GM19324 (cell line): ENCODE results near the gene GGN.

ENCODE experiments used
- ATAC-seq: cut with Tn5 transposase; IDR thresholded peaks from one replicate; pipeline ENCODE4 v1.9.1; 2021; ENCODE audit warnings: mild to moderate bottlenecking, moderate library complexity; ENCODE audit not compliant: unreplicated experiment, low FRiP score

GGN gene

DNA sequence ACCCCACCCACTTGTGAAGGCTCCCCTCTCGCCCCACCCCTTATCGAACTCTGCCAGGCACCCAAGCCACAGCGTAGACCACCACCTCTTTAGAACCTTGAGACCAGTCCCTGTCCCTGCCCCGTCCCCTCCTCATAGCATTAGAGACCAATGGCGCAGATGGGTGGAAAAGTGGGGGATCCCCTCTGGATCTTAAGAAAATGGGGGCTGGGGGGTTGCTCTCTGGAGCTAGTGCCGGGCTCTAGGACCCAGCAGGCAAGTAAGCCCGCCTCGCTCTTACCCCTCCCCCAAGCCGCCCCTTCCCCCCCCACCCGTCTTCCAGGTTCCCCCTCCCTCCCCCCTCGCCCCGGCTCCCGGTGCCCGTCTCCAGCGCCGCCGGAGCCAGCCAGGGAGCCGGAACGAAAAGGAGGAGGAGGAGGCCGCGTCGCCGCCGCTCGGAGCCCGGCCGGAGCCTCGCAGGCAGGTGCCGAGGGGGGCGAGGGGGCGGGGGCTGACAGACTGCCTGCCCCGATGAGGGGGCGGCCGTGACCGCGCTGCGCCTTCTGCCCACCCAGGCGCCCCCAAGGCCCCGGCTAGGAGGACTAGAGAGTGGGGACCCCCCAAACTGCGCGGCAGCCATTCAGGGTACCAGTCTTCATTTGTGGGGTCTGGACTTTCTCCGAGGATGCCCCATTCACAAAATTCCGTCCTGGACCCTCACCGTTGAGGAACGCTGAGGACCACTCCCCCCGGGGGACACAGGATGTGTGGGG lies 691 bp upstream of the GGN start, which contains the start of gene SPRED3:
Gene SPRED3 (plus strand): TSS at position 349 of the 752 bp plus-strand sequence. CDS start 1,606 bp downstream, outside the sequence.
- ATAC-seq: no peak

DNA sequence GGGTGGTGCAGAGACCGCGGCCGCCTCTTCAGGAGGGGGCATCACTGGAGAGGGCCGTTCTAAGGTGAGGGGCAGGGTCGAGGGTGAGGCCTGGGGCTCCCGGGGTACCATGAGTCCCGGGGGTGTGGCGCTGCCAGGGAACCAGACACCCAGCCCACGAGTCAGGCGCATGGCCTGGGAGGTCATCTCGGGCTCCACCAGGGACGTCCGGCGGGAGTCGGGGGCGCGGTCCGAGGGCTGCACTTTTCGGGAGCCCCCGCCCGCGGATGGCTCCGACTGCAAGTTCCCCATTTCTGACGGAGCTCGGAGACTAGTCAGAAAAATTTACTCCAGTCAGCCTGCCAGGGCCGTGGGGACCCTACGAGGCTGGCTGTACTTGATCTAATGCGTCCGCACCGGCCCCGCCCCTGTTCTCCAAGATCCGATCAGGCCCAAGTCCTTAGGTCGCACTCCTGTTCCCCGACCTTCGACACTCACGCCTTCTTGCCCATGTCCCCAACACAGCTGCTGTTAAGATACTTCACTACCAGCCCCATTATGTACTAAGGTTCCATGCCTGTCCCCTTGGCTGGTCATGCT lies 774 bp downstream of the GGN start:
- no peak for ATAC-seq

DNA sequence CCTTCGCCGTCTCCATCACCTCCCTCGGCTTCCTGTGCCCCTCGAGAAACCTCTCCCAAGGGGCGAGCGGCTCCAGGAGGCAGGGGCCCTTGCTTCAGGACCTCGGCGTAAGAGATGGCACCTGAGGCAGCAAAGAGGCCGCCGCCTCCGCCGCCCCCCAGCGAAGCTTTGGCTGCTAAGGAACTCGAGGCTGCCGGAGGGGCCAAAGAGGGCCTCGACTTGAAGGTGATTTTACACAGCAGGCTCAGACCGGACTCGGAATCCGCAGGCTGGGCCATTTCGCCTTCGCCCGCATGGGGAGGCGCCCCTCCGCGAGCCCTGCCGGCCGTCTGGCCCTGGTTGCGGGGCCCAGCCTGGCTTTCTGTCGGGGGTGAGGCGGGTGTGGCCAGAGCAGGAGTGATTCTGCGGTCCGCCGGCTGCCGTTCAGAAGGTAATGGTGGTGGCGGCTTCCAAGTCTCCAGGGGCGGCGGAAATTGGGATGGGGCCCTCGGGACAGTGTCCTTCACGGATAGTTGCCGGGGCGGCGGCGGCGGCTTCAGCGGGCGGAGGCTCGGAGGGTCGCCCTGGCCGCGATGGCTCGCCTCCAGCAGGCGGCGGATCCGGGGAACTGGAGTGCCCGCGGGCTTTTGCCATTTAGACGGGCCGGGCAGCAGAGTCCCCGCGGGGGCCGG lies 1.4 kb downstream of the GGN start:
- no peak for ATAC-seq

DNA sequence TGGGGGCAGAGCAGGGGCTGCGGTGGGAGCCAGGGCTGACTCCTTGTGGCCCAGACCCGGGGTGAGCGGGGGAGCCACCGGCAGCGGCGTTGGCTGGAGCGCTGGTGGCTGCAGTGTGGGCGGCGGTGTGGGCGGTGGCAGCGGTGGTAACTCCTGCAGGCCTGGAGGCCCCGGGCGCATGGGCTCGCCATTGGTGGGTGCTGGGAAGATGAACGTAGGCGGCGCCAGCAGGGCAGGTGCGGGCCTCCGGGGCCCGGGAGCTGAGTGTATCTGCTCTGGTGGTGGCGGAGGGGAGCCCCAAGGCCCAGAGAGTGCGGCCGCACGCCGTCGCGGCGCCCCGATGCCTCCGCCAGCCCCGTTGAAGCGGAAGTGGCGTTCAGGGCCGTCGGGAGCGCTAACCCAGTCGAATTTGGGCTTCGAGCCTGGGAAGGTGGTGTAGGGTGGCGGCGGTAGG lies 2.0 kb downstream of the GGN start:
- ATAC-seq: no peak

DNA sequence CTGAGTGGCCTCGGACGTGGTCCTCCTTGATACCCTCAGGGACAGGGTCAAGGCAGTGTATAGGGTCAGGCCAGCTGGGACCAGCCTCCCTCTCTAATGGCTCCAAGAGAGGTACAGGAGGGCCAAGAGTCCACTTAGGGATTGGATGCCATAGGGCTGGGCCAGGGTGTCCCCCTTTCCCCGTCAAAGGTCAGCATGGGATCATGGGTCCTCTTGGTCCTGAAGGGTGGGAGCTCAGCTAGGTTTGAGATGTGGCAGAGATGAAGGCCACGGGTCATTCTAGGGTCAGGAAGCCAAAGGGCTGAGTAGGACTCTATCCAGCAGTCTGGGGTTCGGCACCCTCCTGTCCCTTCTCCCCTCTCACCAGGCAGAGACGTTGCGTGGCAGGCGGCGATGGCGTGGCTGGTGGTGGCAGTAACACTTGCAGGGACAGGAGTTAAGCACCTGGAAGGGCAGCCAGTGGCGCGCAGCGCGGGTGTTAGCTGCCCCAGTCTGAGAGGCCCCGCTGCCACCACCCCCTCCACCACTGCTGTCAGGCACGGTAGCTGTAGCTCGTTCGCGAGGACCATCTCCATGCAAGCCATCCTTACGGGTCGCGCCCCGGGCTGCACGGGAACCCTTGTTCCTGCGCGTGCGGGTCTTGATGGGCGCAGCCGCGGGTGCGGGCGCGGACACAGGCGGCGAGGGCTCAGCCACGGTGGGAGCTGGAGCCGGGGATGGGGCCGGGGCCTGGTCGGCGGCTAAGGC lies 2.6 kb downstream of the GGN start:
- ATAC-seq: no peak

DNA sequence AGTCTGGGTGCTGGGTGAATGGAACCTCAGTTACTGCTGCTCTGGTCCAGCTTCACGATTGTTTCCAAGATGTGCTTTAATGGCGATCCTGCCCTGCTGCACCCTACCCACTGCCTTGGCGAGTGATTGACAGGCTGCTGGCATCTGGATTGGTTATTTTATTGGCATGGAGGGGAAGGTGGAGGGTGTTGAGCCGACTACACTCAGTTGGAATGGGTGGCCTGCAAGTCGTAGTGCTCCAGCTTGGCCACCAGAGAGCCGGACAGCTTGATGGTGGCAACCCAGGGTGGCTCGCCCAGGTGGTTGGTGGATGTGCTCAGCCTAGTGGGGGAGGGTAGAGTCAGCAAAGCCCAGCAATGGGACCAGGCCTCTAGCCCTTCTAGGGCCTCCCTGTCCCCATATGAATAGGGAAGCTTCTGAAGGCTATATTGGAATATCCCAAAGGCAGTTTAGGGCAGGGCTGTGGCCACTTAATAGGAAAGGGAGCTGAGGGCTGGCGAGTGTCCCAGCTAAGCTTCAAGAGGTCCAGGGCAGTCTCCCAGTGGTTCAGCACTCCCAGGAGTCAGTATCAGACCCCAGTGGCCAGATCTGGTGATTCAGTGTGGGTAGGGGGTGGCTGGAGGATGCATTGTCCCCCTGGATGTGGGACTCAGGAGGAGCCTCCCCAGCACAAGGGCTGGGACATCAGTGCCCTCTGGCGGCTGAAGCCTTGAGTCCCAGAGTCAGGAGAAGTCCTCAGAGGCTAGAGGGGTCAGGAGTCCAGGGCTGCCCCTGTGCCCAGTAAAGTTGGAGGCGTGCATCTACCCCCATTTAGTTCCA lies 3.4 kb downstream of the GGN start:
- no peak for ATAC-seq

DNA sequence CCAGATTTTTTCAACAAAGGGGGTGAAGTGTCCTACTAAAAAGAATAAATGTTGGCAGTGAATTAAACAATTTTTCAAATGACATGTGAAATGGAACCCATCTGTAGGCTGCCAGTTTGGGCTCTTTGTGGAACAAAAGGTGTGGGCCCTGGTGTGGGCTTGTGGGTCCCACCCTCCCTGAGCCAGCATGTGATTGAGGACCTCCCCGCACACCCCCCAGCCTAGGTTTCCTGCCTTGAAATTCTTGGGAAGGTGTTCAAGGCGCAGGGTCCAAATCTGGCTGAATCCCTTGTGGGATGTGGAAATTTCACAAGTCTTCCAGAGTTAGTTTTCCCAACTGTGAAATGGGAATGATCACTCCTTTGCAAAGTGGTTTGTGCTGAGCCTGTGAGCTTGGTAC lies 4.1 kb downstream of the GGN start:
- no peak for ATAC-seq

DNA sequence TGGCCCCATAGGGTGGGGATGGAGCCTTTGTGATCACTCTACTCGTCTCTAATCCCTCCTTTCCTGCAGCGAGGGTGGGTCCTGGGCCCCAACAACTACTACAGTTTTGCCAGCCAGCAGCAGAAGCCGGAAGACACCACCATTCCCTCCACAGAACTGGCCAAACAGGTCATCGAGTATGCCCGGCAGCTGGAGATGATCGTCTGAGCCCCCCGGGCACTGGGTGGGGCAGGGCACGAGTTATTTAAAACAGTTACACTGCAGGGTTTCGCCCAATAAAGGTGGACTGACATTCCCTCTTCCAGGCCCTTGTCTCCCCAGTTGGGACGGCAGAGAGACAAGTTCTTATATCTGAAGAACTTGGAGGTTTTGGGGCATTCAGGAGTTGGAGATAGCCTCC lies 4.7 kb downstream of the GGN start:
- no peak for ATAC-seq

DNA sequence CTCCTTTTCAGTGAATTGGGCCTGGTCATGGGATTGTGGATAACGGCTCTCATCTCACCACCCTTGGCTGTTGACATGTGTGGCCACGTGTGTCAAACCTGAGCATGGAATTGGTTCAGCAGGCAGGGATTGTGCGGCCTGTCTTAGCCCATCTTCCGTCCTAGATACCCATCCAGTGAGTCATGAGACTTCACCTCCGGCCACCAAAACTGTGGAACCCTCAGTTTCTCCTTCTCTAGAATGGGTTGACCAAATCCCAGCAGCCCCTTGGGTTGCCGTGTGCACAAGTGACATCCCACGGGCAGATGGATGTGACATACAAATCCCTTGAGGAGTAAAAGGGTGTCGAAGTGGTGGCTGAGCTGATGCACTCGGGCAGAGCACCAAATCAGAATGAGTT lies 6.7 kb downstream of the GGN start:
- ATAC-seq: no peak

DNA sequence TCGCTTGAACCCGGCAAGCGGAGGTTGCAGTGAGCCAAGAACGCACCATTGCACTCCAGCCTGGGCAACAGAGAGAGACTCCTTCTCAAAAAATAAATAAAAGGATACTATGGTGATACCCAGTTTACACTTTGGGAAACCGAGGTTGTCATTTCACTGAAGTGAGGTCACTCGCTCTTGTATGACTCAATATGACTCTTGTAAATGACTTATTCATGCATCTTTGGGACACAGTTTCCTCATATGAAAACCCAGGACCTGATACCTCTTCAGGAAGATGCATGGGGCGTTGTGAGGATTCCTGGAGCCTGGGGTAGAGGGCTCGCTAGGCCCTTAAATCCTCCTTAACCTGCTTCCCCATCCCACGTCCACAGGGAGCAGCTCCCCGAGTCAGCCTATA lies 9.0 kb downstream of the GGN start:
- ATAC-seq: no peak

DNA sequence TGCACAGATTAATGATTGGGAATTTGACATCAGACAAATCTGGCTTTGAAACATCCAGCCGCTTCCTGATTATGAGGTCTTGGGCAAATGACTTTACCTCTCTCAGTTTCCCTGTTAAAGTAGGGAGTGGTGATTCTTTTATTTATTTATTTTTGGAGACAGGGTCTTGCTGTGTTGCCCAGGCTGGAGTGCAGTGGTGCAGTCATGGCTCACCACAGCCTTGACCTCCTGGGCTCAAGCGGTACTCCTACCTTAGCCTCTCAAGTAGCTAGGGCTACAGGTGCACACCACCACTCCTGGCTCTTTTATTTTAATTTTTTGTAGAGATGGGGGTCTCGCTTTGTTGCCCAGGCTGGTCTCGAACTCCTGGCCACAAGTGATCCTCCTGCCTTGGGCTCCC lies 10.8 kb downstream of the GGN start:
- no peak for ATAC-seq

DNA sequence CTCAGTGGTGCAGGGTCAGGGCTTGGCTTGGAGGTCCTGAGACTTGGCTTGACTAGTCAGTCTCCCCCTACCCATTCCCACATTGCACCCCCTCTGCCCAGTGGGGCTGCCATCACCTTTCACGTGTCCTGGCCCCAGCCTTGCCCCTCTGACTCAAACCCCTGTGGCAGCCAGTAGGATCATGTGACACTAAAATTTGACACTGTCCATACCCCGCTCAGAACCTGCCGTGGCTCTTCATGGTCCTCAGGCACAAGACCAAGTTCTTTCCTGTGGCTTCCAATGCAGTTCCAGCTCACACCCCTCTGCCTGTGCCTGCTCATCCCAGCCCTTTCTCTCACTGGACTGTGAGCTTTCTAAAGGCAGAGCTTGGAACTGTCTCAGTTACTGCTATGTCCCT lies 11.3 kb downstream of the GGN start:
- no peak for ATAC-seq

DNA sequence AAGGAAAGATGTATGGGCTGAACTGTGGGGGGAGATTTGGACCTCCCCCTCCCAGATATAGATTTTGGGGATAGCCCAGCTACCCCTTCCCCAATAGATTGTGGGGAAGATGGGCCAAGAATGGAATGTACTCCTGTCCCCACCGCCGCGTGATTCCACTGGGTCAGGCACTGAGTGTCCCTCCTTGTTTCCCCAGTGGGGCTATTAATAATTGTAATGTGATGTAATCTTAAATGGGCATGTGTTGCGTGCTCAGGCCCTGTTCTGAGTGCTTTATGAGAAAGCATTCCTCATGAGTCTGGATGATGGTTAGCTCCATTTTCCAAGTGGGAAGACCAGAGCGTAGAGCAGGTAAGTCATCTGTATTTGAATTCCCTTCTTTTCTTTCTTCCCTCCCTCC lies 12.1 kb downstream of the GGN start:
- ATAC-seq: no peak

DNA sequence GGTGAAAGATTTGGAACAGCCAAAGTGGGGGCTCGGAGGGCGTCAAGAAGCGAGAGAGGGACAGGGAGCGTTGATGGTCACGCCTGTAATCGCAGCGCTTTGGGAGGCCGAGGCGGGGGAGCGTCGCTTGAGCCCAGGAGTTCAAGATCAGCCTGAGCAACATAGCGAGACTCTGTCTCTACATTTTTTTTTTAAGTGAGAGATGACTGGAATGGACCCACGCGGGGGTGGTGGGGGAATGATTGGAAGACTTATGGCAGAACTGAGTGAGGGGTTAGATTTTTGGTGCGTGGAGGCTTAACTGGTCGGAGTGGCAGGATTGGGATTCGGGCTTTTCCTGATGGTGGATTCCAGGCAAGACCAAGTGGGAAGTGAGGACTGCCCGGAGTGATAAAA lies 12.7 kb downstream of the GGN start:
- ATAC-seq: no peak

DNA sequence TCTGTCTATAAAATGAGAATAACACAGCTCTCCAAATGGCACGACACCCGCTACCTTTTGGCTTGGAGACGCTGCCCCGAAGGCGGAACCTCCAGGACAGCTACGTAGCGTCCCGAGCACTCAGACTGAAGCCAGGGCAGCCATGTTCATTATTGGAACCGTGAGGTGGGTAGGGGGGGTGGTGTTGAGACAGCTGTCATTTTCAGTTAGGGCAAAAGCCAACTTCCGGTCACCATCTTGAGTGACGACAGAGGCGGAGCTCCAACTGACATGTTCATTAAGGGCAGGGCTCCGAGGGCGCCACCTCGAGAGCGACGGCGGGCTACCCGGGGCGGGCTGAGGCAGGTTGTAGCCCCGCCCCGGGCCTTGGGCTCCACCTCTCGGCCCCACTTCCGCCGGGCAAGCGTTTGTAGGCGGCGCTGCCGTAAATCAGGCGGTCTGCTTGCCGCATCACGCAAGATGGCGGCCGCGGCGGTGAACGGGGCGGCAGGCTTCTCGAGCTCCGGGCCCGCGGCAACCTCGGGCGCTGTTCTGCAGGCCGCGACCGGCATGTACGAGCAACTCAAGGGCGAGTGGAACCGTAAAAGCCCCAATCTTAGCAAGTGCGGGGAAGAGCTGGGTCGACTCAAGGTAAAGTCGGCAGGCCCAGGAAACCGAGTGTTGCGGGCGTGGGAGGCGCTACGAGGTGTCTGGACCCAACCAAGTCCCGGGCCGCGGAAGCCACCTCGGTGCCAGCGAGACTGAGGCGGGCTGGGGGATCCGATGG lies 13.3 kb downstream of the GGN start, which contains the start of gene PSMD8:
Gene PSMD8 (plus strand): TSS at position 240 of the 766 bp plus-strand sequence. CDS start 31 bp downstream, at position 271.
- ATAC-seq: peak; percentile 98

DNA sequence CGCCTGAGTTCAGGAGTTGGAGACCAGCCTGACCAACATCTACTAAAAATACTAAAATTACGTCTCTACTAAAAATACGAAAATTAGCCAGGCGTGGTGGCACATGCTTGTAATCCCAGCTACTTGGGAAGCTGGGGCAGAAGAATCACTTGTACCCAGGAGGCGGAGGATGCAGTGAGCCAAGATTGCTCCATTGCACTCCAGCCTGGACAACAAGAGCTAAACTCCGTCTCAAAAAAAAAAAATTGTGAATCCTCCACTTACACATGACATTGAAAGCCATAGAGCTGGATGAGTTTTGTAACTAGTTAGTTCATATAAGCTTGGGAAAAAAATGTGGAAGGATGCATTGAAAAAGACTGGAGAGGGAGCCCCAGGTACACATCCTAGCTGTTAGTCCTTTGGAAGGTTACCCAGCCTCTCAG lies 13.9 kb downstream of the GGN start:
- ATAC-seq: no peak

DNA sequence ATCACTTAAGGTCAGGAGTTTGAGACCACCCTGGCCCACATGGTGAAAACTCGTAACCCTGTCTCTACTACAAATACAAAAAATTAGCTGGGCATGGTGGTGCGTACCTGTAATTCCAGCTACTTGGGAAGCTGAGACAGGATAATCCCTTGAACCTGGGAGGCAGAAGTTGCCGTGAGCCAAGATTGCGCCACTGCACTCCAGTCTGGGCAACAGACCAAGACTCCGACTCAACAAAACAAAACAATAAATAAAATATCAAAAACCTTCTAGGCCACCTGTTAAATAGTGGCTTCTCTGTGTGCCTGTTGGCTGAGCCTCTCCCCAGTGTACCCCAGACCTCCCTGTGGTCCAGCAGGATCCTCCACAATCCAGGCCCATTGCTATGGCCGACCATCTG lies 16.8 kb downstream of the GGN start:
- ATAC-seq: no peak

DNA sequence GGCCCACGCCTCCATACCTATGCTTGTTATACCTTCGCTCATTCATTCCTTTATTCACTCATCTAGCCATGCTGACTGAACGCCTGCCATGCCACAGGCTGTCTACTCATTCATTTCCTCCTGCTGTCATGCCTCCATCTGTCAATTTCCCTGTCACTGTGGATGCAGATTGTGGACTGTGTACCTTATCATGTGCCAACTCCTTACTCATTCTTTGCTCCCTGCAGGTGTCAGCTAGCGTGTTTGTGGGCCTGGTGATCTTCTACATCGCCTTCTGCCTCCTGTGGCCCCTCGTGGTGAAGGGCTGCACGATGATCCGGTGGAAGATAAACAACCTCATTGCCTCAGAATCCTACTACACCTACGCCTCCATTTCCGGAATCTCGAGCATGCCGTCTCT lies 17.5 kb downstream of the GGN start:
- no peak for ATAC-seq

DNA sequence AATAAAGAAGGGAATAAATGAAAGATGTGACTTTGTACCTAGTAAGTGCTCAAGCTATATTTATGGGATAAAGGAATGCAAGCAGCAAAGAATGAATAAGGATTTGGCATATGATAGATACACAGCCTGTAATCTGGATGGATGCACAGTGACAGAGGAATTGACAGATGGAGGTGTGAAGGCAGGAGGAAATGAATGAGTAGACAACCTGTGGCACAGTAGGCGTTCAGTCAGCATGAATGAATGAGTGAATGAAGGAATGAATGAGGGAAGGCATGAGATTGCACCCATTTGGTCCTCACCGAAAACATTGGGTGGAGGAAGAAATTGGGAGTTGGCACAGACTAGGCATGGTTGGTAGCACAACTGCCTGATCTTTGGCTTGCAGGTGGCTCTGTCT lies 18.2 kb downstream of the GGN start:
- no peak for ATAC-seq
